Karpas-422 (cell line): ENCODE measurements around the gene ISOC1. TPM values are rescaled to one million over a fixed set of nuclear protein-coding genes. Genes with fewer than 3 reads are reported as not detected.

Experiments
- DNase-seq: peaks from one replicate; pipeline ENCODE4 v3.0.0-alpha.2; 2015
- H2AFZ ChIP-seq: fragments of 200-600 bp; sonication (generic); 2 replicates; pipeline ENCODE4 v1.6.1; 2014; ENCODE audit warnings: antibody characterized with exemption, low read length, mixed read lengths
- H3K27ac ChIP-seq: fragments of 200-600 bp; sonication (generic); 2 replicates; pipeline ENCODE4 v1.5.1; 2014; ENCODE audit warnings: mild to moderate bottlenecking, low read length, moderate library complexity
- H3K27me3 ChIP-seq: fragments of 200-600 bp; sonication (generic); 2 replicates; pipeline ENCODE4 v1.6.1; 2014; ENCODE audit warnings: low read length, mixed read lengths
- H3K36me3 ChIP-seq: fragments of 200-600 bp; sonication (generic); 2 replicates; pipeline ENCODE4 v1.6.1; 2014; ENCODE audit warnings: low read length, mixed read lengths; ENCODE audit not compliant: insufficient read depth
- H3K4me1 ChIP-seq: fragments of 200-600 bp; sonication (generic); 2 replicates; pipeline ENCODE4 v1.6.1; 2014; ENCODE audit warnings: mild to moderate bottlenecking, low read length, mixed read lengths
- H3K4me2 ChIP-seq: fragments of 200-600 bp; sonication (generic); 2 replicates; pipeline ENCODE4 v1.6.1; 2014; ENCODE audit warnings: low read length, low read depth, mild to moderate bottlenecking; ENCODE audit not compliant: poor library complexity, severe bottlenecking
- H3K4me3 ChIP-seq: fragments of 200-600 bp; sonication (generic); 2 replicates; pipeline ENCODE4 v1.5.1; 2014; ENCODE audit warnings: mild to moderate bottlenecking, antibody characterized with exemption, low read length, mixed read lengths
- H3K79me2 ChIP-seq: fragments of 200-600 bp; sonication (generic); 2 replicates; pipeline ENCODE4 v1.6.1; 2014; ENCODE audit warnings: mild to moderate bottlenecking, low read length, mixed read lengths
- H3K9ac ChIP-seq: fragments of 200-600 bp; sonication (generic); 2 replicates; pipeline ENCODE4 v1.6.0; 2014; ENCODE audit warnings: low read length
- H3K9me2 ChIP-seq: fragments of 200-600 bp; sonication (generic), shearing (Covaris generic); replicated peaks from 2 replicates; pipeline ENCODE4 v1.6.0; 2014; ENCODE audit warnings: mild to moderate bottlenecking, low read length, moderate library complexity; ENCODE audit not compliant: insufficient read depth
- H3K9me3 ChIP-seq: fragments of 300-700, 200-600 bp; sonication (generic); 2 replicates; pipeline ENCODE4 v1.6.1; 2014; ENCODE audit warnings: low read length, mixed read lengths
- H4K20me1 ChIP-seq: fragments of 200-600 bp; sonication (generic); 2 replicates; pipeline ENCODE4 v1.6.1; 2014; ENCODE audit warnings: mild to moderate bottlenecking, antibody characterized with exemption, low read length, low read depth; ENCODE audit not compliant: insufficient read depth
- total RNA-seq: library from RNA; depleted of rRNA; stranded (reverse); fragments of >200 nt; shearing (Covaris generic); gene quantifications from 2 replicates; pipeline ENCODE4 v1.2.3, GENCODE V29; 2014; ENCODE audit warnings: low replicate concordance

The ISOC1 gene
- total RNA-seq, 1 experiment from 2014 or later, result 20.3 TPM

GRCh38 chr5:129098488-129099183, 4.1 kb downstream of the ISOC1 start:
- Histone ChIP-seq H3K4me2 (no peak overlapping the region), H3K4me3 (no peak overlapping the region), H3K9ac (no peak overlapping the region), H3K27ac (no peak overlapping the region), H2AFZ (no peak overlapping the region), H3K9me3 (no peaks in the 10 kb centered on the region), H4K20me1 (peaks cover 2% of the 10 kb centered on the region; the same call in 1 of the 2 replicates), H3K4me1 (peaks cover 19% of the 10 kb centered on the region), H3K27me3 (no peaks in the 10 kb centered on the region), H3K9me2 (no peaks in the 10 kb centered on the region), H3K36me3 (no peaks in the 10 kb centered on the region), H3K79me2 (peaks cover 19% of the 10 kb centered on the region)
- no peak for DNase-seq

- Histone ChIP-seq H3K9me2 (no peaks in the 10 kb centered on the region), H3K27me3 (no peaks in the 10 kb centered on the region), H3K36me3 (no peaks in the 10 kb centered on the region), H3K9me3 (no peaks in the 10 kb centered on the region), H3K9ac (no peak overlapping the region), H3K4me3 (no peak overlapping the region), H3K27ac (no peak overlapping the region), H3K4me2 (no peak overlapping the region), H3K79me2 (peaks cover 24% of the 10 kb centered on the region), H3K4me1 (peaks cover 14% of the 10 kb centered on the region), H4K20me1 (peaks cover 2% of the 10 kb centered on the region; the same call in 1 of the 2 replicates), H2AFZ (no peak overlapping the region)
- no peak for DNase-seq
Observed at GRCh38 chr5:129099184-129099569, 4.6 kb downstream of the ISOC1 start.

- H2AFZ ChIP-seq, result no peak overlapping the region
- H4K20me1 ChIP-seq, result peaks cover 2% of the 10 kb centered on the region; the same call in 1 of the 2 replicates
- no peak overlapping the region for H3K4me2 ChIP-seq
- no peak overlapping the region for H3K9ac ChIP-seq
- no peaks in the 10 kb centered on the region for H3K9me3 ChIP-seq
- H3K9me2 ChIP-seq, result no peaks in the 10 kb centered on the region
- no peaks in the 10 kb centered on the region for H3K36me3 ChIP-seq
- no peaks in the 10 kb centered on the region for H3K27me3 ChIP-seq
- H3K4me3 ChIP-seq, result no peak overlapping the region
- DNase-seq, result no peak
- H3K4me1 ChIP-seq, result peaks cover 7% of the 10 kb centered on the region
- peaks cover 24% of the 10 kb centered on the region for H3K79me2 ChIP-seq
- H3K27ac ChIP-seq, result no peak overlapping the region
Observed at GRCh38 chr5:129101794-129102193, 7.2 kb downstream of the ISOC1 start.

- peaks cover 7% of the 10 kb centered on the region for H3K4me1 ChIP-seq
- no peak overlapping the region for H3K4me3 ChIP-seq
- H3K27me3 ChIP-seq, result no peaks in the 10 kb centered on the region
- H3K9ac ChIP-seq, result no peak overlapping the region
- H3K9me2 ChIP-seq, result no peaks in the 10 kb centered on the region
- no peak overlapping the region for H3K27ac ChIP-seq
- no peak overlapping the region for H2AFZ ChIP-seq
- no peaks in the 10 kb centered on the region for H3K9me3 ChIP-seq
- H4K20me1 ChIP-seq, result no peaks in the 10 kb centered on the region
- peaks cover 18% of the 10 kb centered on the region for H3K79me2 ChIP-seq
- no peak overlapping the region for H3K4me2 ChIP-seq
- no peaks in the 10 kb centered on the region for H3K36me3 ChIP-seq
- no peak for DNase-seq
Observed at GRCh38 chr5:129103397-129103796, 8.8 kb downstream of the ISOC1 start.

GRCh38 chr5:129104915-129105455, 10.4 kb downstream of the ISOC1 start:
- no peak overlapping the region for H2AFZ ChIP-seq
- H3K4me3 ChIP-seq, result no peak overlapping the region
- H3K36me3 ChIP-seq, result no peaks in the 10 kb centered on the region
- H3K79me2 ChIP-seq, result peaks cover 13% of the 10 kb centered on the region; the same call in 1 of the 2 replicates
- H3K4me1 ChIP-seq, result no peaks in the 10 kb centered on the region
- no peak overlapping the region for H3K9ac ChIP-seq
- H3K4me2 ChIP-seq, result no peak overlapping the region
- no peak for DNase-seq
- H4K20me1 ChIP-seq, result no peaks in the 10 kb centered on the region
- no peak overlapping the region for H3K27ac ChIP-seq
- no peaks in the 10 kb centered on the region for H3K27me3 ChIP-seq
- H3K9me2 ChIP-seq, result no peaks in the 10 kb centered on the region
- no peaks in the 10 kb centered on the region for H3K9me3 ChIP-seq

- no peak overlapping the region for H2AFZ ChIP-seq
- no peaks in the 10 kb centered on the region for H3K27me3 ChIP-seq
- no peak overlapping the region for H3K9ac ChIP-seq
- no peaks in the 10 kb centered on the region for H3K36me3 ChIP-seq
- no peaks in the 10 kb centered on the region for H4K20me1 ChIP-seq
- no peak overlapping the region for H3K27ac ChIP-seq
- H3K4me2 ChIP-seq, result no peak overlapping the region
- H3K4me1 ChIP-seq, result no peaks in the 10 kb centered on the region
- no peak for DNase-seq
- H3K9me2 ChIP-seq, result no peaks in the 10 kb centered on the region
- H3K9me3 ChIP-seq, result no peaks in the 10 kb centered on the region
- H3K79me2 ChIP-seq, result peaks cover 5% of the 10 kb centered on the region; the same call in 1 of the 2 replicates
- no peak overlapping the region for H3K4me3 ChIP-seq
Observed at GRCh38 chr5:129107637-129108036, 13.1 kb downstream of the ISOC1 start.

GRCh38 chr5:129110742-129111141, 16.2 kb downstream of the ISOC1 start:
- H4K20me1 ChIP-seq, result no peaks in the 10 kb centered on the region
- no peaks in the 10 kb centered on the region for H3K9me3 ChIP-seq
- no peak overlapping the region for H3K27ac ChIP-seq
- H3K4me2 ChIP-seq, result no peak overlapping the region
- no peaks in the 10 kb centered on the region for H3K4me1 ChIP-seq
- H3K9ac ChIP-seq, result no peak overlapping the region
- H2AFZ ChIP-seq, result no peak overlapping the region
- H3K9me2 ChIP-seq, result no peaks in the 10 kb centered on the region
- no peaks in the 10 kb centered on the region for H3K79me2 ChIP-seq
- no peaks in the 10 kb centered on the region for H3K27me3 ChIP-seq
- H3K4me3 ChIP-seq, result no peak overlapping the region
- no peak for DNase-seq
- no peaks in the 10 kb centered on the region for H3K36me3 ChIP-seq

GRCh38 chr5:129111351-129111750, 16.8 kb downstream of the ISOC1 start:
- Histone ChIP-seq H3K27me3 (no peaks in the 10 kb centered on the region), H3K4me3 (no peak overlapping the region), H4K20me1 (no peaks in the 10 kb centered on the region), H3K9ac (no peak overlapping the region), H3K36me3 (no peaks in the 10 kb centered on the region), H3K4me1 (no peaks in the 10 kb centered on the region), H3K9me2 (no peaks in the 10 kb centered on the region), H3K9me3 (no peaks in the 10 kb centered on the region), H3K79me2 (no peaks in the 10 kb centered on the region), H3K4me2 (no peak overlapping the region), H3K27ac (no peak overlapping the region), H2AFZ (no peak overlapping the region)
- no peak for DNase-seq
